Chondrocyte (in vitro differentiated cells): ENCODE measurements around the gene MYH11. TPM values are rescaled to one million over a fixed set of nuclear protein-coding genes. Genes with fewer than 3 reads are reported as not detected.
"Not testable (repeated sequence)": the region's sequence is repeated elsewhere in the genome, so short reads cannot be mapped to it uniquely, and the experiment has no call there.

ENCODE experiments used
- DNase-seq: peaks from one replicate; pipeline ENCODE4 v3.0.0; 2021; ENCODE audit warnings: mixed read lengths, low spot score
- H3K27ac Mint-ChIP-seq: one replicate; pipeline ENCODE4 v1.8.0; 2021; ENCODE audit warnings: mild to moderate bottlenecking, moderate library complexity, mixed read lengths; ENCODE audit not compliant: unreplicated experiment
- H3K27me3 Mint-ChIP-seq: 2 replicates; pipeline ENCODE4 v1.8.0; 2021; ENCODE audit warnings: low read depth, mixed read lengths
- H3K36me3 Mint-ChIP-seq: 2 replicates; pipeline ENCODE4 v1.8.0; 2021; ENCODE audit warnings: low read depth, mixed read lengths
- H3K4me1 Mint-ChIP-seq: 2 replicates; pipeline ENCODE4 v1.8.0; 2021; ENCODE audit warnings: low read depth, mild to moderate bottlenecking, mixed read lengths
- H3K4me3 Mint-ChIP-seq: one replicate; pipeline ENCODE4 v1.8.0; 2021; ENCODE audit warnings: mild to moderate bottlenecking, moderate library complexity, mixed read lengths; ENCODE audit not compliant: unreplicated experiment
- H3K9me3 Mint-ChIP-seq: 2 replicates; pipeline ENCODE4 v1.8.0; 2021; ENCODE audit warnings: low read depth, mixed read lengths
- total RNA-seq: library from RNA; stranded (reverse); gene quantifications from 3 replicates; pipeline ENCODE4 v1.2.1, GENCODE V29; 2021
- TF ChIP-seq, protein P1 (sequence below): fragments of 200-600 bp; sonication (generic); IDR thresholded peaks from 2 replicates; pipeline ENCODE4 v1.5.0; 2021; ENCODE audit warnings: antibody characterized with exemption, mild to moderate bottlenecking, moderate library complexity

Gene MYH11
- total RNA-seq, 1 donor from 2014 or later, result 58.3 TPM

DNA sequence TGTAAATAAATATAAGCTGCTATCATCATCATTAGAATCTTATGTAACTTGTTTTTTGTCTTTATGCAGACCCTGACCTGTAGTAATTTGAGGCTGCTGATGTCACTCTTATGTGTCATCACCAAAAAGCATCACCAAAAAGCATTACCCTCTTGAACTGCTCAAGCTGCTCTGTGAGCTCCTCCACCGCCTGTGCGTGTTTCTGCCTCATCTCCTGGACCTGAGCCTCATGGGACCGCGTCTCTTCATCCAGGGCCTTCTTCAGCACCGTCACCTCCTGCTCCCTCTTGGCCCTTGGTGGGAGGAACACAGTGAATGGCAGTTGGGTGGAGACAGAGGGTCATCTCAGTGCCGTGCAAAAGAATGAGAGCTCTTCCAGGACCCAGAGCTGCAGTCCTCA is 124.4 kb downstream of the MYH11 start:
- no peak overlapping the region for H3K4me3 Mint-ChIP-seq
- H3K27ac Mint-ChIP-seq, result no peak overlapping the region
- DNase-seq, result no peak
- no peaks in the 10 kb centered on the region for H3K9me3 Mint-ChIP-seq
- H3K4me1 Mint-ChIP-seq, result peaks cover 10% of the 10 kb centered on the region
- H3K36me3 Mint-ChIP-seq, result peaks cover 10% of the 10 kb centered on the region
- TF ChIP-seq, protein P1, sequence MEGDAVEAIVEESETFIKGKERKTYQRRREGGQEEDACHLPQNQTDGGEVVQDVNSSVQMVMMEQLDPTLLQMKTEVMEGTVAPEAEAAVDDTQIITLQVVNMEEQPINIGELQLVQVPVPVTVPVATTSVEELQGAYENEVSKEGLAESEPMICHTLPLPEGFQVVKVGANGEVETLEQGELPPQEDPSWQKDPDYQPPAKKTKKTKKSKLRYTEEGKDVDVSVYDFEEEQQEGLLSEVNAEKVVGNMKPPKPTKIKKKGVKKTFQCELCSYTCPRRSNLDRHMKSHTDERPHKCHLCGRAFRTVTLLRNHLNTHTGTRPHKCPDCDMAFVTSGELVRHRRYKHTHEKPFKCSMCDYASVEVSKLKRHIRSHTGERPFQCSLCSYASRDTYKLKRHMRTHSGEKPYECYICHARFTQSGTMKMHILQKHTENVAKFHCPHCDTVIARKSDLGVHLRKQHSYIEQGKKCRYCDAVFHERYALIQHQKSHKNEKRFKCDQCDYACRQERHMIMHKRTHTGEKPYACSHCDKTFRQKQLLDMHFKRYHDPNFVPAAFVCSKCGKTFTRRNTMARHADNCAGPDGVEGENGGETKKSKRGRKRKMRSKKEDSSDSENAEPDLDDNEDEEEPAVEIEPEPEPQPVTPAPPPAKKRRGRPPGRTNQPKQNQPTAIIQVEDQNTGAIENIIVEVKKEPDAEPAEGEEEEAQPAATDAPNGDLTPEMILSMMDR, result no peak
- H3K27me3 Mint-ChIP-seq, result no peaks in the 10 kb centered on the region

DNA sequence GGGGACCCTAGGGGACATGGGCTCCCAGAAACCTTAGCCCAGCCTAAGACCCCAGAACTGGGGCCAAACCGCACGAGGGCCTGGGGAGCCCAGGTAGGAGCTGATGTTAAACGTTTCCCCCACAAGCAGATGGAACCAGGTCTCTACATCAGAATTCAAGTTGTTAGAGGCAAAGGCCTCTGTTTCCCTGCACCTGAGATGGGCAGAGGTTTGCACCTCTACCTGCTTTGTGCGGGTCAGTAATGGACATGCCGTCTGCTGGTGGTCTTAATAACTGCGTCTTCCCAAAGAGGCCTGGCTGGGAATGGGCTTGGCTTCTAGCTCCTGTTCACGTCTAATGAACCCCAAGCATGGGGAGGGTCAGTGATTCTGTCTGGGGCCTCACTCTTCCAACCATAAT is 127.7 kb downstream of the MYH11 start:
- Mint-ChIP-seq H3K36me3 (peaks cover 22% of the 10 kb centered on the region), H3K27me3 (no peaks in the 10 kb centered on the region), H3K9me3 (no peaks in the 10 kb centered on the region), H3K4me3 (no peak overlapping the region), H3K4me1 (peaks cover 6% of the 10 kb centered on the region), H3K27ac (no peak overlapping the region)
- TF ChIP-seq, protein P1, result no peak
- no peak for DNase-seq

DNA sequence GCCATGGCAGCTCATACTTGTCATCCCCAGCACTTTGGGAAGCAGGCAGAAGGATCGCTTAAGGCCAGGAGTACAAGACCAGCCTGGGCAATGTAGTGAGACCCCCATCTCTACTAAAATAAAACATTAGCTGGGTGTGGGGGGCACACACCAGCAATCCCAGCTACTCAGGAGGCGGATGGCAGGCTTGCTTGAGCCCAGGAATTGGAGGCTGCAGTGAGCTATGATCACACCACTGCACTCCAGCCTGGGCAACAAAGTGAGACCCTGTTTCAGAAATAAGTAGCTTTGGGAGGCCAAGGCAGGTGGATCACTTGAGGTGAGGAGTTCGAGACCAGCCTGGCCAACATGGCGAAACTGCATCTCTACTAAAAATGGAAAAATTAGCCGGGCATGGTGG is 129.1 kb downstream of the MYH11 start:
- not testable (repeated sequence) for H3K4me3 Mint-ChIP-seq, H3K4me1 Mint-ChIP-seq, H3K27me3 Mint-ChIP-seq, H3K9me3 Mint-ChIP-seq, DNase-seq, H3K27ac Mint-ChIP-seq
- H3K36me3 Mint-ChIP-seq, result peaks cover 23% of the 10 kb centered on the region

DNA sequence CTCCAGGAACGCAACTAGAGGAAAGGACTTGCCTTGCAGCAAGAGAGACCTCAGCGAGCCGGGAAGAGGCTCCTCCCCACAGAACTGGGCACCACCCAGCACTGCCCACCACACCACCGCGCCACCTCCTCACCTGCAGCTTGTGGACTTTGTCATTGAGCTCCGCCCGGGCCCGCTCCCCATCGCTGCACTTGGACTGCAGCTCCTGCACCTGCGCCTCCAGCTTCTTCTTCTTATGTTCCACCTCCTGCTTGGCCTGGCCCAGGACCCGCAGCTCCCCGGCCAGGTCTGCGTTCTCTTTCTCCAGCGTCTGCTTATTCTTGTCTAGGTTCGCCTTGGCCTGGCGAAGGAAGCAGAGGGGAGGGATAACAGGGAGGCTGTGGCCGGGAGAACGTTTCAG is 130.1 kb downstream of the MYH11 start:
- Mint-ChIP-seq H3K36me3 (peaks cover 21% of the 10 kb centered on the region), H3K27ac (no peak overlapping the region), H3K9me3 (no peaks in the 10 kb centered on the region), H3K27me3 (no peaks in the 10 kb centered on the region), H3K4me1 (no peaks in the 10 kb centered on the region), H3K4me3 (no peak overlapping the region)
- DNase-seq, result no peak
- TF ChIP-seq, protein P1, result no peak

DNA sequence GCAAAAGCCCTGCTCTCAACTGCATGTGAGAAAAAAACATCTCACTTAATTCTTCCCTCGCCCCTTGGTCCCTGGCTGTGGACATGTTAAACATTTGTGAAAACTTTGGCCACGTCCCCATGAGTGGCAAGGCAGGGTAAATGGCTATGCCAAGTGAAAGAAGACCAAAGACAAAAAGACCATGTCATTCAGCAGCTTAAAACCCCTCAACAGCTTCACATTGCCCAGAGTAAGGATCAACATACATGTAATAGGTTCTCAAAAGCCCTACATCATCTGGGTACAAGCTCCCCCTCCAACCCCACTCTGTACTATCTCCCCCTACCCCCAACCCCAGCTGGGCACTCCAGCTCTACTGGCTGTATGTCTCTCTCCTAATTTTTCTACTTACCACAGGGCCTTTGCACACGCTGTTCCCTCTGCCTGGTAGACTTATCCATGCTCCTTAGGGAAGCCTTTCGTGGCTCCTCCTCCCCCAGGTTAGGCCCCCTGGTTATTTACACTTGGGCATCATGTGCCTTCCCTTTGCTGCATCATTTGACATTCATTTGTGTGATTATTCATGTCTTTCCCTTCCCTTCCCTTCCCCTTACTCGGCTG is 131.1 kb downstream of the MYH11 start:
- Mint-ChIP-seq H3K9me3 (no peaks in the 10 kb centered on the region), H3K4me1 (no peaks in the 10 kb centered on the region), H3K27ac (no peak overlapping the region), H3K27me3 (no peaks in the 10 kb centered on the region), H3K36me3 (peaks cover 23% of the 10 kb centered on the region), H3K4me3 (no peak overlapping the region)
- TF ChIP-seq, protein P1, result no peak
- no peak for DNase-seq

DNA sequence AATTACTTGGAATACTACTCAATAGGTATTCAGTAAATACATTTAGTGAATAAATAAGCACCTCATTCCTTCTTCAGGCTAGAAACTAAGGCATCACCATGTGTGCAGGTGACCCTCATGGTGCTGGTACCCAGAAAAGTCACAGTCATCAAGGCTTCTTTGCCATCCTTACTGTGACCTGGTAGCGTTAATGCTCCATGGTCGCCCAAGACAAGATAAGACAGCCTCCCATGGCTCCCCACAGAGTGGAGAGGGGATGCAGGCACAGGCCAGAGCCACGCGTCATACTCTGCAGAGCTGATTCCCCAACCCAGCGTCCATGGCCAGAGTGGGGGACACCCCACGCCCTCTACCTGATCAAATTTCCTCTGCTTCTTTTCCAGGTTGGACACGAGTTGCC is 133.0 kb downstream of the MYH11 start:
- Mint-ChIP-seq H3K27me3 (no peaks in the 10 kb centered on the region), H3K9me3 (no peaks in the 10 kb centered on the region), H3K27ac (no peak overlapping the region), H3K4me3 (no peak overlapping the region), H3K36me3 (peaks cover 28% of the 10 kb centered on the region), H3K4me1 (no peaks in the 10 kb centered on the region)
- TF ChIP-seq, protein P1, result no peak
- DNase-seq, result no peak
